Chondrocyte (in vitro differentiated cells): ENCODE results near the gene ACSS1. TPM values are rescaled to one million over a fixed set of nuclear protein-coding genes. Genes with fewer than 3 reads are reported as not detected.

Source experiments
- DNase-seq: peaks from one replicate; pipeline ENCODE4 v3.0.0; 2021; ENCODE audit warnings: mixed read lengths, low spot score
- H3K27ac Mint-ChIP-seq: one replicate; pipeline ENCODE4 v1.8.0; 2021; ENCODE audit warnings: mild to moderate bottlenecking, moderate library complexity, mixed read lengths; ENCODE audit not compliant: unreplicated experiment
- H3K27me3 Mint-ChIP-seq: 2 replicates; pipeline ENCODE4 v1.8.0; 2021; ENCODE audit warnings: low read depth, mixed read lengths
- H3K36me3 Mint-ChIP-seq: 2 replicates; pipeline ENCODE4 v1.8.0; 2021; ENCODE audit warnings: low read depth, mixed read lengths
- H3K4me1 Mint-ChIP-seq: 2 replicates; pipeline ENCODE4 v1.8.0; 2021; ENCODE audit warnings: low read depth, mild to moderate bottlenecking, mixed read lengths
- H3K4me3 Mint-ChIP-seq: one replicate; pipeline ENCODE4 v1.8.0; 2021; ENCODE audit warnings: mild to moderate bottlenecking, moderate library complexity, mixed read lengths; ENCODE audit not compliant: unreplicated experiment
- H3K9me3 Mint-ChIP-seq: 2 replicates; pipeline ENCODE4 v1.8.0; 2021; ENCODE audit warnings: low read depth, mixed read lengths
- total RNA-seq: library from RNA; stranded (reverse); gene quantifications from 3 replicates; pipeline ENCODE4 v1.2.1, GENCODE V29; 2021
- TF ChIP-seq, protein P1 (sequence below): fragments of 200-600 bp; sonication (generic); IDR thresholded peaks from 2 replicates; pipeline ENCODE4 v1.5.0; 2021; ENCODE audit warnings: antibody characterized with exemption, mild to moderate bottlenecking, moderate library complexity

Gene ACSS1
- total RNA-seq, 1 donor from 2014 or later: 5.5 TPM

DNA sequence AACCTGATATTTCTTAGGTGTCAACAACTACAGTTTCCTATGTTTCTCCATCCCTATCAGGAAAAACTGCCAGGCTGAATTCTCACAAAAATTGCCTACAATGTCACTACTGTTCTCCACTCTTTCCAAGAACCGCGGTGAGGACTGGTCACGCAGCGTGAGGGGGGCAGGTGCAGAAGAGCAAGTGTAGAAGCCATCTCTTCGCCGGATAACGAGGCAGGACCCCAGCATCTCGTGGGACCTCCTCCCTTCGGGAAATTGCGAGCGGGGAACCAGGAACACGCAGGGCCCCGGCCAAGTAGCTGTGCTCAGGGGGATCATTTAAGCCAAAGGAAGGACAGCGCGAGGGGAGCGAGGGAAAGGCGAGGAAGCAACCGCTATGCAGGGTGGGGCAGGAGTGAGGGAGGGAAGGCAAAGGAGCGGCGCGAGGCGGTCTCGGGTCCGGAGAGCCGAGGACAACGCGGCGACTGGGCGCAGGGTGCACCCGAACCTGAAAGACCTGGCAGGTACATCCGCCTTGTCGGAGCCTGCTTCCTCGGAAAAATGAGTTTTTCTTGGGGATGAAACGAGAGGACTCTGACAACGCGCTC is 65.9 kb downstream of the ACSS1 start:
- H3K4me1 Mint-ChIP-seq: peaks cover 42% of the 10 kb centered on the region
- no peaks in the 10 kb centered on the region for H3K9me3 Mint-ChIP-seq
- no peak for DNase-seq
- peaks cover 1% of the 10 kb centered on the region for H3K27me3 Mint-ChIP-seq
- no peaks in the 10 kb centered on the region for H3K36me3 Mint-ChIP-seq
- peak overlapping the region; percentile 90 for H3K4me3 Mint-ChIP-seq
- H3K27ac Mint-ChIP-seq: peak overlapping the region; percentile 96
- TF ChIP-seq, protein P1, sequence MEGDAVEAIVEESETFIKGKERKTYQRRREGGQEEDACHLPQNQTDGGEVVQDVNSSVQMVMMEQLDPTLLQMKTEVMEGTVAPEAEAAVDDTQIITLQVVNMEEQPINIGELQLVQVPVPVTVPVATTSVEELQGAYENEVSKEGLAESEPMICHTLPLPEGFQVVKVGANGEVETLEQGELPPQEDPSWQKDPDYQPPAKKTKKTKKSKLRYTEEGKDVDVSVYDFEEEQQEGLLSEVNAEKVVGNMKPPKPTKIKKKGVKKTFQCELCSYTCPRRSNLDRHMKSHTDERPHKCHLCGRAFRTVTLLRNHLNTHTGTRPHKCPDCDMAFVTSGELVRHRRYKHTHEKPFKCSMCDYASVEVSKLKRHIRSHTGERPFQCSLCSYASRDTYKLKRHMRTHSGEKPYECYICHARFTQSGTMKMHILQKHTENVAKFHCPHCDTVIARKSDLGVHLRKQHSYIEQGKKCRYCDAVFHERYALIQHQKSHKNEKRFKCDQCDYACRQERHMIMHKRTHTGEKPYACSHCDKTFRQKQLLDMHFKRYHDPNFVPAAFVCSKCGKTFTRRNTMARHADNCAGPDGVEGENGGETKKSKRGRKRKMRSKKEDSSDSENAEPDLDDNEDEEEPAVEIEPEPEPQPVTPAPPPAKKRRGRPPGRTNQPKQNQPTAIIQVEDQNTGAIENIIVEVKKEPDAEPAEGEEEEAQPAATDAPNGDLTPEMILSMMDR: no peak

- Mint-ChIP-seq H3K4me3 (peak overlapping the region; percentile 90), H3K36me3 (no peaks in the 10 kb centered on the region), H3K27me3 (no peaks in the 10 kb centered on the region), H3K4me1 (peaks cover 39% of the 10 kb centered on the region), H3K9me3 (no peaks in the 10 kb centered on the region), H3K27ac (no peak overlapping the region)
- TF ChIP-seq, protein P1: no peak
- DNase-seq: no peak
Measured at GRCh38 chr20:24990810-24991252, 67.1 kb downstream of the ACSS1 start.

DNA sequence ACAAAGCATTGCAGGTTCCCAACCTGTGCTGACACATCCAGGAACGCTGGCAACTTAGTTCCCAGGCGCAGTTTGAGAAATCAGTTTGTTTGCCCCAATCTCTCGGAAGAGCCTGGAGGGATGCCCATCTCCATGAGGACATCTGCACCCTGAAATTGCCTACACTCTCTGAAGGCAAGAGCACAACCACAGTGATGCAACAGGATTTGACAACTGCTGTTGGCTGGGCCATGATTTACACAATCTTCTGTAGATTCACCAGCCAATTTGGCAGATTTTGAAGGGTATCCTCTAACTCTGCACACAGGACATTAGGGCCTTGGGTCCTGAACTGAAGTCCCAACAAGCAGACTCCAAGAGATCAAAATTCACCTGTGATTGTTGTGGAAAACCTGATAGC is 68.8 kb downstream of the ACSS1 start:
- no peak for DNase-seq
- Mint-ChIP-seq H3K9me3 (no peaks in the 10 kb centered on the region), H3K27ac (no peak overlapping the region), H3K4me3 (no peak overlapping the region), H3K4me1 (peaks cover 32% of the 10 kb centered on the region), H3K36me3 (no peaks in the 10 kb centered on the region), H3K27me3 (no peaks in the 10 kb centered on the region)
- TF ChIP-seq, protein P1: no peak

DNA sequence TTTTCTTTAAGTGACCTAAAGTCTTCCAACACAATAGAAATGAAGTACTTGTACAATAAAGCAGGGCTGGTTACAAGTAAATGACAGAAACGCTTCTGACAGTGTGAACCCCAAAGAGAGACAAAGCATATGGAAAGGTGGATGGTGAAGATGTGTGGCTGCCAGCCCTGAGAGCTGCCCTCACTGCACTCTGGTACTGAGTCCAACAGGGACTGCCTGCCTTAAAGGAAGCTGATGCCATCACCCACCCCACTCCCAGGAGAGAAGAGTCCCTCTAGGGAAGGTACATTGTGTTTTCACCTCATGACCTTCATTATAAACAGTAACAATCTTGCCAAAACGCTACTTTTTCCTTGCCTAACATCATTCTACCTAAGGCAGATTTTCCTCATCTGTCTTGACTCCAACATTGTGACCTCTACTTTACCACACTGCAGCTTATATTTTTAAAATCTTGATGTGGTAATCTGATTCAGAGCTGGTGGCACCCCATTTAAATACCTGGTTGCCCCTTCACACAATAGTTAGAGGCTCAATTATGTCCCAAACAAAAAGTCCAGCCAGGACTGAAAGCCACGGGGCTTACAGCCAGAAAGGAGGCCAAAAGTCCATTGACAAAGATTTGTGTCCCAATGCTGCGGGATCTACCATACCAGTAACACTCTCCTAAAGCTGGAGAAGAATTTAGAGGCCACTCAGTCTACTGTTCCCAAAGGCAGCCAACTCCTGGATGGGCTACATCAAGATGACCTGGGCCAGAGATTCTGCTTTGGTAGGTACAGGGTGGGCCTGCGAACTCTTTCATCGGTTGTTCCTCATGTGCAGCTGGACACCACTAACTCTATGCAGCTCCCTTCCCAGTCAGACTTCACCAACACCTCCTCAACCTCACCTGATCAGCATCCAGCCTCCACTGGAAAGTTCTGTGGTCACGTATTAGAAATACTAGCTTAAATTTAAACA is 69.8 kb downstream of the ACSS1 start:
- peaks cover 22% of the 10 kb centered on the region for H3K4me1 Mint-ChIP-seq
- no peak overlapping the region for H3K4me3 Mint-ChIP-seq
- H3K27me3 Mint-ChIP-seq: no peaks in the 10 kb centered on the region
- no peaks in the 10 kb centered on the region for H3K9me3 Mint-ChIP-seq
- TF ChIP-seq, protein P1: no peak
- DNase-seq: no peak
- H3K27ac Mint-ChIP-seq: no peak overlapping the region
- H3K36me3 Mint-ChIP-seq: no peaks in the 10 kb centered on the region

- DNase-seq: no peak
- no peak overlapping the region for H3K4me3 Mint-ChIP-seq
- no peaks in the 10 kb centered on the region for H3K9me3 Mint-ChIP-seq
- no peaks in the 10 kb centered on the region for H3K27me3 Mint-ChIP-seq
- peaks cover 5% of the 10 kb centered on the region for H3K36me3 Mint-ChIP-seq
- H3K4me1 Mint-ChIP-seq: peaks cover 21% of the 10 kb centered on the region
- TF ChIP-seq, protein P1: no peak
- H3K27ac Mint-ChIP-seq: no peak overlapping the region
Measured at GRCh38 chr20:24987244-24987643, 70.7 kb downstream of the ACSS1 start.
